HEK293T (cell line): ENCODE data around the gene CD163L1.

Experiments
- CTCF ChIA-PET: fragments of 350-600 bp; formaldehyde crosslinking; extraction: SDS; loops from one replicate; lab custom pipeline; 2021; ENCODE audit warnings: antibody characterized with exemption, inconsistent platforms; lab: Yijun Ruan, JAX
- POLR2A ChIA-PET: fragments of 350-600 bp; formaldehyde crosslinking; extraction: SDS; loops from one replicate; lab custom pipeline; 2020; ENCODE audit warnings: antibody characterized with exemption, inconsistent platforms; lab: Yijun Ruan, JAX
- DNase-seq: peaks from one replicate; pipeline ENCODE4 v3.0.0; 2012; ENCODE audit warnings: mixed read lengths; ENCODE audit errors: extremely low spot score
- ARNT ChIP-seq: fragments of 450-650 bp; IDR thresholded peaks from 2 replicates; pipeline ENCODE4 v1.6.1; 2017; ENCODE audit warnings: mild to moderate bottlenecking
- BHLHE40 ChIP-seq: fragments of 450-650 bp; IDR thresholded peaks from 2 replicates; pipeline ENCODE4 v1.6.1; 2016; ENCODE audit warnings: mild to moderate bottlenecking, moderate library complexity, borderline replicate concordance
- CTBP1 ChIP-seq: fragments of 450-650 bp; IDR thresholded peaks from 2 replicates; pipeline ENCODE4 v1.6.1; 2016; ENCODE audit warnings: borderline replicate concordance
- ELF4 ChIP-seq: fragments of 450-650 bp; IDR thresholded peaks from 2 replicates; pipeline ENCODE4 v1.6.1; 2017; ENCODE audit warnings: antibody characterized with exemption
- FOXA1 ChIP-seq: fragments of 450-650 bp; IDR thresholded peaks from 2 replicates; pipeline ENCODE4 v1.6.1; 2016; ENCODE audit warnings: mild to moderate bottlenecking
- FOXK2 ChIP-seq: fragments of 450-650 bp; IDR thresholded peaks from 2 replicates; pipeline ENCODE4 v1.6.1; 2016; ENCODE audit warnings: mild to moderate bottlenecking
- FOXM1 ChIP-seq: fragments of 450-650 bp; IDR thresholded peaks from 2 replicates; pipeline ENCODE4 v1.6.1; 2017; ENCODE audit warnings: mild to moderate bottlenecking, borderline replicate concordance
- HDGF ChIP-seq: fragments of 450-650 bp; IDR thresholded peaks from 2 replicates; pipeline ENCODE4 v1.6.1; 2017; ENCODE audit warnings: antibody characterized with exemption, borderline replicate concordance
- L3MBTL2 ChIP-seq: fragments of 450-650 bp; conservative IDR thresholded peaks from 2 replicates; pipeline ENCODE4 v1.6.1; 2016; ENCODE audit warnings: mild to moderate bottlenecking
- LEF1 ChIP-seq: fragments of 450-650 bp; IDR thresholded peaks from 2 replicates; pipeline ENCODE4 v1.6.1; 2017; ENCODE audit warnings: mild to moderate bottlenecking, borderline replicate concordance
- NFRKB ChIP-seq: fragments of 450-650 bp; IDR thresholded peaks from 2 replicates; pipeline ENCODE4 v1.6.1; 2016; ENCODE audit warnings: mild to moderate bottlenecking, moderate library complexity
- PKNOX1 ChIP-seq: fragments of 450-650 bp; IDR thresholded peaks from 2 replicates; pipeline ENCODE4 v1.6.1; 2016
- SP1 ChIP-seq: fragments of 450-650 bp; IDR thresholded peaks from 2 replicates; pipeline ENCODE4 v1.6.1; 2017
- SUZ12 ChIP-seq: fragments of 450-650 bp; IDR thresholded peaks from 2 replicates; pipeline ENCODE4 v1.6.1; 2016; ENCODE audit warnings: mild to moderate bottlenecking
- TARDBP ChIP-seq: fragments of 450-650 bp; IDR thresholded peaks from 2 replicates; pipeline ENCODE4 v1.6.1; 2016
- ZNF384 ChIP-seq: fragments of 450-650 bp; IDR thresholded peaks from 2 replicates; pipeline ENCODE4 v1.6.1; 2016

CD163L1 gene

GRCh38 chr12:7444076-7444475 lies at the start of gene CD163L1:
Gene CD163L1 (minus strand): TSS chr12:7444153. CDS start chr12:7444127, 26 bp downstream.
- no peak for DNase-seq
- ChIA-PET POLR2A (no interaction called here), CTCF (no interaction called here)
- TF ChIP-seq ELF4: no peak
- TF ChIP-seq TARDBP: no peak
- TF ChIP-seq SUZ12: no peak
- TF ChIP-seq L3MBTL2: no peak
- TF ChIP-seq FOXA1: no peak
- TF ChIP-seq ARNT: no peak
- no peak for TF ChIP-seq LEF1
- no peak for TF ChIP-seq PKNOX1
- no peak for TF ChIP-seq SP1
- no peak for TF ChIP-seq NFRKB
- no peak for TF ChIP-seq CTBP1
- TF ChIP-seq FOXK2: no peak
- no peak for TF ChIP-seq BHLHE40
- TF ChIP-seq HDGF: no peak
- no peak for TF ChIP-seq FOXM1
- TF ChIP-seq ZNF384: no peak

- no peak for TF ChIP-seq FOXA1
- no peak for TF ChIP-seq FOXK2
- TF ChIP-seq ELF4: no peak
- no peak for TF ChIP-seq LEF1
- no peak for TF ChIP-seq ZNF384
- no peak for TF ChIP-seq PKNOX1
- no peak for TF ChIP-seq NFRKB
- no peak for TF ChIP-seq ARNT
- TF ChIP-seq HDGF: no peak
- no peak for TF ChIP-seq SP1
- TF ChIP-seq FOXM1: no peak
- TF ChIP-seq L3MBTL2: no peak
- no peak for DNase-seq
- ChIA-PET CTCF (no interaction called here), POLR2A (no interaction called here)
Measured at GRCh38 chr12:7493006-7493405, 49.1 kb upstream of the CD163L1 start.

- no peak for DNase-seq
- ChIA-PET POLR2A (no interaction called here), CTCF (no interaction called here)
- TF ChIP-seq TARDBP: no peak
- TF ChIP-seq L3MBTL2: no peak
- no peak for TF ChIP-seq SUZ12
- TF ChIP-seq FOXM1: no peak
- no peak for TF ChIP-seq LEF1
Measured at GRCh38 chr12:7486512-7486911, 42.6 kb upstream of the CD163L1 start.

- no peak for DNase-seq
- ChIA-PET POLR2A (no interaction called here), CTCF (no interaction called here)
- TF ChIP-seq SP1 (no peak), HDGF (no peak), FOXK2 (no peak), ELF4 (no peak), FOXA1 (no peak), CTBP1 (no peak)
Measured at GRCh38 chr12:7485095-7485494, 41.1 kb upstream of the CD163L1 start.

- ChIA-PET CTCF (no interaction called here), POLR2A (no interaction called here)
- DNase-seq: no peak
- TF ChIP-seq ZNF384: no peak
- no peak for TF ChIP-seq PKNOX1
- TF ChIP-seq L3MBTL2: no peak
- TF ChIP-seq FOXA1: no peak
- no peak for TF ChIP-seq LEF1
- no peak for TF ChIP-seq CTBP1
- no peak for TF ChIP-seq FOXK2
- TF ChIP-seq FOXM1: no peak
- TF ChIP-seq TARDBP: no peak
- TF ChIP-seq NFRKB: no peak
- TF ChIP-seq HDGF: no peak
- no peak for TF ChIP-seq ARNT
- no peak for TF ChIP-seq ELF4
- no peak for TF ChIP-seq SP1
- no peak for TF ChIP-seq SUZ12
- TF ChIP-seq BHLHE40: no peak
Measured at GRCh38 chr12:7483343-7483742, 39.4 kb upstream of the CD163L1 start.

GRCh38 chr12:7479771-7480170 lies 35.8 kb upstream of the CD163L1 start:
- POLR2A ChIA-PET: no interaction called here
- no peak for DNase-seq
- TF ChIP-seq ELF4 (no peak), L3MBTL2 (no peak)
- CTCF ChIA-PET: no interaction called here

GRCh38 chr12:7472060-7472459 lies 28.1 kb upstream of the CD163L1 start:
- DNase-seq: no peak
- TF ChIP-seq FOXA1 (no peak), HDGF (no peak), LEF1 (no peak), L3MBTL2 (no peak), BHLHE40 (no peak), FOXM1 (no peak), TARDBP (no peak), ELF4 (no peak), SUZ12 (no peak), SP1 (no peak), PKNOX1 (no peak), ZNF384 (no peak), ARNT (no peak), FOXK2 (no peak)
- POLR2A ChIA-PET: no interaction called here
- CTCF ChIA-PET: no interaction called here
